ENCODE measurements around the gene ADAM11.

DNA sequence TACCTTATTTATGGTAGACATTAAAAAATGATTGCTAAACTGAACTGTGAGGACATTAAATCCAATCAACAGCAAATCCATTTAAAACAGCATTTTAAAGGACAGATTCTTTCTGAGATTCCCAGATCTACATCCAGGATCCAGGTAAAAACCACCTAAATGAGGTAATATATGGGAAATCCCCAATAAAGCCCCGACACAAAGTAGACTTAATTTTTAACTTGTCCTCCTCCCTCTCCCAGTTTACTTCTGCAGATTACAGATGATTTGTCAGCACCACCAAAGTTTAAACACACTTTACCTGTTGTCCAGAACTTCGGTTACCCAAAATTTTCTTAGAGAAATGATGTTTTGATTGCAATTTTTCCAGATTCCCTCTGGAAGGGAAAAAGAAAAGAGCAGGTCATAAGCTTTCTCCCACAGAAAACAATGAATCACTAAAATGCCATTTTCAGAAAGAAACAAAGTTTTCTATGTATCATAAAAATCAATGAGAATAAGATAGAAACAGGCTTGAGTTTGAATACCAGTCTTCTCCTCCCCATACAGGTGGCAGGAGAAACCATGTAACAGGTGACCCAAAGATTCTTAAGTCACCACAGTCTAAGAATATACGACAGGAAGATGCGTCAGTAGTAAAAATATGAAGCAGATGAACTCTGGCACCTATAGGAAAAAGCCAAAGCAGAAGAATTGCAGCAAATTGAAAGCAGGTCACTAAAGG is 48.5 kb downstream of the ADAM11 start:
- TF ChIP-seq, protein P1, sequence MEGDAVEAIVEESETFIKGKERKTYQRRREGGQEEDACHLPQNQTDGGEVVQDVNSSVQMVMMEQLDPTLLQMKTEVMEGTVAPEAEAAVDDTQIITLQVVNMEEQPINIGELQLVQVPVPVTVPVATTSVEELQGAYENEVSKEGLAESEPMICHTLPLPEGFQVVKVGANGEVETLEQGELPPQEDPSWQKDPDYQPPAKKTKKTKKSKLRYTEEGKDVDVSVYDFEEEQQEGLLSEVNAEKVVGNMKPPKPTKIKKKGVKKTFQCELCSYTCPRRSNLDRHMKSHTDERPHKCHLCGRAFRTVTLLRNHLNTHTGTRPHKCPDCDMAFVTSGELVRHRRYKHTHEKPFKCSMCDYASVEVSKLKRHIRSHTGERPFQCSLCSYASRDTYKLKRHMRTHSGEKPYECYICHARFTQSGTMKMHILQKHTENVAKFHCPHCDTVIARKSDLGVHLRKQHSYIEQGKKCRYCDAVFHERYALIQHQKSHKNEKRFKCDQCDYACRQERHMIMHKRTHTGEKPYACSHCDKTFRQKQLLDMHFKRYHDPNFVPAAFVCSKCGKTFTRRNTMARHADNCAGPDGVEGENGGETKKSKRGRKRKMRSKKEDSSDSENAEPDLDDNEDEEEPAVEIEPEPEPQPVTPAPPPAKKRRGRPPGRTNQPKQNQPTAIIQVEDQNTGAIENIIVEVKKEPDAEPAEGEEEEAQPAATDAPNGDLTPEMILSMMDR (IDR thresholded peaks at IDR 0.05) = no peak
- TF ChIP-seq POLR2A (IDR thresholded peaks at IDR 0.05) = no peak
